Measurements from ENCODE around the gene TMEM255B.

DNA sequence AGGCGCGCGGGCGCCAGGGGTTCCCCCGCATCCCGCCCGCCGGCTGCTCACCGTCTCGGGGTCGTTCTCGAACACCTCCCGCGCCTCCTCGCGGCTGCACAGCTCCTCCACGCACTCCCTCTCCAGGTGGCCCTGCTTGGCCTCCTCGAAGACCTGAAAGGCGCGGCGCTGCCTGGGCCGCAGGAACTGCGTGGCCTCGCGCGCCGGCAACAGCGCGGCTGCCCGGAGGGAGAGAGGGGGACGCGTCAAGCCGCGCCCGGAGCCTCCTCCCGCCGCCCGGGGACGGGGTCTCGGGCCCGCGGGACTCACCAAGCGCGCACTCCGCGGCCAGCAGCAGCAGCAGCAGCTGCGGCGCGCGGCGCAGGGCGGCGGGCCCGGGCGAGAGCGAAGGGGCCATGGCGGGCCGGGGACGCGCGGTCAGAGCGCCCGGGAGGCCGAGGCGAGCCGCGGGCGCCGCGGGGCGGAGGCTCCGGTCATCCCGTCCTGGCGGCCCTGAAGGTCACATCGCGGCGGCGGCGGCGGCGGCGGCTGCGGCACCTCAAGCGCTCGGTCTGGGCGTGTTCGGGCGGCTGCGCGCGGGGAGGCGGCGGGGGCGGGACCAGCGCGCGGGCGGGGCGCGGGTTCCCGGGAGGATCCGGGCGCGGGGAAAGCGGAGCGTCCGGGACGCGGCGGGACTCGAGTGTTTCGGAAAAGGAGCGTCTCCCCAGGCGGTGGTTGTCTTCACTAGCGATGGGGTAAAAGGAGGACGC is 104.7 kb downstream of the TMEM255B start, which contains the start of gene GAS6:
- TF ChIP-seq CTCF (IDR thresholded peaks at IDR 0.05) (peak in 1 of 4 experiments; percentile 28), POLR2AphosphoS5 (IDR thresholded peaks at IDR 0.05) (no peak)

Data from prostate gland (tissue), 2 donors.